Mesendoderm (in vitro differentiated cells): ENCODE results near the gene TSSC4.

Source experiments
- DNase-seq: peaks from one replicate; pipeline ENCODE4 v3.0.0; 2013
- H2AK5ac ChIP-seq: 2 replicates; pipeline ENCODE4 v1.6.1; 2013; ENCODE audit warnings: low read length, inconsistent platforms
- H2BK120ac ChIP-seq: 2 replicates; pipeline ENCODE4 v1.6.1; 2013; ENCODE audit warnings: low read depth, mild to moderate bottlenecking, low read length, moderate library complexity, mixed read lengths
- H2BK15ac ChIP-seq: replicated peaks from 2 replicates; pipeline ENCODE4 v1.6.1; 2013; ENCODE audit warnings: low read depth, mild to moderate bottlenecking, moderate library complexity
- H2BK5ac ChIP-seq: 2 replicates; pipeline ENCODE4 v1.6.1; 2013; ENCODE audit warnings: low read length, inconsistent platforms
- H3K18ac ChIP-seq: 2 replicates; pipeline ENCODE4 v1.6.1; 2013; ENCODE audit warnings: mild to moderate bottlenecking, low read length, mixed read lengths
- H3K23ac ChIP-seq: one replicate; pipeline ENCODE4 v1.6.1; 2013; ENCODE audit warnings: low read length
- H3K27ac ChIP-seq: 2 replicates; pipeline ENCODE4 v1.5.1; 2013; ENCODE audit warnings: low read depth, mild to moderate bottlenecking, inconsistent platforms, low read length, moderate library complexity
- H3K27me3 ChIP-seq: 2 replicates; pipeline ENCODE4 v1.6.1; 2013; ENCODE audit warnings: low read length, control low read depth, mild to moderate bottlenecking, inconsistent platforms; ENCODE audit not compliant: insufficient read depth, poor library complexity
- H3K36me3 ChIP-seq: 2 replicates; pipeline ENCODE4 v1.6.1; 2013; ENCODE audit warnings: low read length, inconsistent platforms; ENCODE audit not compliant: control insufficient read depth, insufficient read depth
- H3K4ac ChIP-seq: one replicate; pipeline ENCODE4 v1.6.1; 2013; ENCODE audit warnings: low read depth, mild to moderate bottlenecking, low read length, moderate library complexity
- H3K4me1 ChIP-seq: 2 replicates; pipeline ENCODE4 v1.6.1; 2013; ENCODE audit warnings: low read depth, low read length, inconsistent platforms; ENCODE audit not compliant: control insufficient read depth
- H3K4me2 ChIP-seq: 2 replicates; pipeline ENCODE4 v1.6.1; 2013; ENCODE audit warnings: low read length
- H3K4me3 ChIP-seq: 2 replicates; pipeline ENCODE4 v1.5.1; 2013; ENCODE audit warnings: mild to moderate bottlenecking, low read length
- H3K56ac ChIP-seq: one replicate; pipeline ENCODE4 v1.6.1; 2013; ENCODE audit warnings: low read length
- H3K79me1 ChIP-seq: 2 replicates; pipeline ENCODE4 v1.6.1; 2013; ENCODE audit warnings: low read length, inconsistent platforms
- H3K79me2 ChIP-seq: 2 replicates; pipeline ENCODE4 v1.6.1; 2013; ENCODE audit warnings: mild to moderate bottlenecking, low read length; ENCODE audit not compliant: control insufficient read depth, insufficient read depth
- H3K9ac ChIP-seq: 2 replicates; pipeline ENCODE4 v1.6.1; 2013; ENCODE audit warnings: low read length, inconsistent platforms
- H4K5ac ChIP-seq: one replicate; pipeline ENCODE4 v1.6.1; 2013; ENCODE audit warnings: low read length
- H4K8ac ChIP-seq: one replicate; pipeline ENCODE4 v1.6.1; 2013; ENCODE audit warnings: low read depth, mild to moderate bottlenecking, control low read depth, low read length, moderate library complexity
- WGBS: extraction: QIAGEN DNeasy Blood & Tissue Kit; methylation state at CpG from one replicate; pipeline ENCODE4 v1.1.7; 2013; ENCODE audit warnings: low lambda C conversion rate, missing lambda C conversion rate; ENCODE audit not compliant: insufficient coverage; ENCODE audit errors: extremely low coverage; 5-methylcytosine and 5-hydroxymethylcytosine counted together

TSSC4 gene

DNA sequence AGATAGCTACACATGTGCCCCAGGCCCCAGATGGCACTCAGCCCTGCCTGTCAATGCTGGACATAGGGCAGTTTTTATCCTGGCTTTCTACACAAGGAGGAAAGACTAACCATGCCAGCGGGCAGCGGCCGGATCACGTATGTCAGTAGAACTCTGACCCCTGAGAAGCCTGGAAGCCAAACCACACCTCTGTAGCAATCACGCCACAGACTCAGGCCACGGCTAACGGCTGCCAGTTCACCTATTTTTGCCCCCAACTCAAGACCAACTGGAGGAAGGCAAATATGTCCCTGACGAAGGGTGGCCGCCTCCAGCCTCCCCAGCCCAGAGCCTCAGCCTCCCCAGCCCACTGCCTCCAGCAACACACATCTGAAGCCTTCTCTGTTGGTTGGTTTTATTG, 30.7 kb upstream of the TSSC4 start:
- no peak overlapping the region for H3K56ac ChIP-seq
- no peak overlapping the region for H3K4me2 ChIP-seq
- no peak overlapping the region for H4K8ac ChIP-seq
- H2BK120ac ChIP-seq, result no peak overlapping the region
- H2BK5ac ChIP-seq, result no peak overlapping the region
- no peaks in the 10 kb centered on the region for H3K4me1 ChIP-seq
- no peak overlapping the region for H3K4ac ChIP-seq
- no CpG with 5 or more reads among the region's 9 CpGs for WGBS
- H3K27me3 ChIP-seq, result no peaks in the 10 kb centered on the region
- H2BK15ac ChIP-seq, result no peak overlapping the region
- no peak overlapping the region for H3K23ac ChIP-seq
- no peak for DNase-seq
- H3K9ac ChIP-seq, result no peak overlapping the region
- H3K79me2 ChIP-seq, result no peaks in the 10 kb centered on the region
- no peak overlapping the region for H3K27ac ChIP-seq
- H2AK5ac ChIP-seq, result no peak overlapping the region
- H3K36me3 ChIP-seq, result no peaks in the 10 kb centered on the region
- H3K4me3 ChIP-seq, result no peak overlapping the region
- H4K5ac ChIP-seq, result no peak overlapping the region
- no peak overlapping the region for H3K18ac ChIP-seq
- no peaks in the 10 kb centered on the region for H3K79me1 ChIP-seq

DNA sequence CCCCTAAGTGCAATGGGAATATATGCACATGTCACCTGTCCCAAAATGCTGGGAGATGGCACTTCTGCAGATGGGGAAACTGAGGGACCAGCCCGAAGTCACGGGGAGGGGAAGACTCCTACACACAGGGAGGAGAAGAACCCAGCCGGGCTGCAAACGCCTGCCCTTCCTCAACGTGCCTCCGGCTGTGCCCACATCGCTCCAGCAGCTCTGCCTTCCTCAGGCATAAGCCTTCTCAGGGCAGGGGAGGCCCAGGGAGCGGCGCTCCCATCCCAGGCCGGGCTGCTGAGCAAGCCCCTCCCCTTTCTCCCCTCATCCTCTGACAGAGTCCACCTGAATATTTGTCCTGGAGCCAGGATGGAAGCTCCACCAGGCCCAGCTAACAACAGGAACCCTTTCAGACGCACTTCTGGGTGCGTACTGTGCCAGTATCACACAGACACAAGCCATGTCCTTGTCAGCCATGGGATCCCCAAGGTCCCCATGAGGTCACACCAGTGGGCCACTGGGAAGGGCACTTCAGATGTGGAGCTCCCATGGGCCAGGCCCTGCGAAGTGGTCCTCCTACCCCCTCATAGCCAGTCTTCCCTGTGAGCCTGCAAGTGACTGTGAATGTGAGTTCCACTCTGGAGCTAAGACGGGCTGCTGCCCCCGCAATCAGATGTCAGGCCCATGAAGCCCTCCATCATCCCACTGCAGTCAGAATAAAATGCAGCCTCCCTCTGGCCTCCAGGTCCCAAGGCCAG, 25.9 kb upstream of the TSSC4 start:
- Histone ChIP-seq H3K4me3 (no peak overlapping the region), H3K18ac (no peak overlapping the region), H2BK120ac (no peak overlapping the region), H2AK5ac (no peak overlapping the region), H3K27me3 (no peaks in the 10 kb centered on the region), H3K56ac (no peak overlapping the region), H2BK15ac (no peak overlapping the region), H3K79me2 (peaks cover 18% of the 10 kb centered on the region), H3K79me1 (peaks cover 1% of the 10 kb centered on the region), H3K4me1 (peaks cover 2% of the 10 kb centered on the region), H3K4ac (no peak overlapping the region), H2BK5ac (no peak overlapping the region), H3K27ac (no peak overlapping the region), H3K23ac (no peak overlapping the region), H3K4me2 (no peak overlapping the region), H4K5ac (no peak overlapping the region), H3K36me3 (no peaks in the 10 kb centered on the region), H3K9ac (no peak overlapping the region), H4K8ac (no peak overlapping the region)
- WGBS, result no CpG with 5 or more reads among the region's 15 CpGs
- no peak for DNase-seq

GRCh38 chr11:2375341-2375853, 25.2 kb upstream of the TSSC4 start:
- H3K4ac ChIP-seq, result no peak overlapping the region
- H2BK15ac ChIP-seq, result no peak overlapping the region
- H4K8ac ChIP-seq, result no peak overlapping the region
- no peak overlapping the region for H3K27ac ChIP-seq
- H3K79me1 ChIP-seq, result peaks cover 8% of the 10 kb centered on the region
- H2BK120ac ChIP-seq, result no peak overlapping the region
- no peak overlapping the region for H2AK5ac ChIP-seq
- H3K79me2 ChIP-seq, result peaks cover 26% of the 10 kb centered on the region
- DNase-seq, result peak; percentile 40
- H3K56ac ChIP-seq, result no peak overlapping the region
- no peak overlapping the region for H3K4me2 ChIP-seq
- H3K36me3 ChIP-seq, result no peaks in the 10 kb centered on the region
- H3K18ac ChIP-seq, result no peak overlapping the region
- H3K9ac ChIP-seq, result no peak overlapping the region
- H4K5ac ChIP-seq, result no peak overlapping the region
- H3K4me1 ChIP-seq, result peaks cover 2% of the 10 kb centered on the region
- no peak overlapping the region for H3K4me3 ChIP-seq
- H3K23ac ChIP-seq, result no peak overlapping the region
- H2BK5ac ChIP-seq, result no peak overlapping the region
- no peaks in the 10 kb centered on the region for H3K27me3 ChIP-seq
- WGBS, result no CpG with 5 or more reads among the region's 6 CpGs

- no peak overlapping the region for H3K9ac ChIP-seq
- no CpG with 5 or more reads among the region's 16 CpGs for WGBS
- no peak overlapping the region for H3K23ac ChIP-seq
- H2BK15ac ChIP-seq, result no peak overlapping the region
- H3K4ac ChIP-seq, result no peak overlapping the region
- H3K4me3 ChIP-seq, result no peak overlapping the region
- H2BK5ac ChIP-seq, result no peak overlapping the region
- H3K27ac ChIP-seq, result no peak overlapping the region
- peaks cover 2% of the 10 kb centered on the region for H3K4me1 ChIP-seq
- no peak overlapping the region for H3K18ac ChIP-seq
- no peak overlapping the region for H3K4me2 ChIP-seq
- peaks cover 32% of the 10 kb centered on the region for H3K79me2 ChIP-seq
- H3K79me1 ChIP-seq, result peaks cover 10% of the 10 kb centered on the region
- no peak overlapping the region for H3K56ac ChIP-seq
- H2AK5ac ChIP-seq, result no peak overlapping the region
- no peak overlapping the region for H4K5ac ChIP-seq
- no peak for DNase-seq
- H3K36me3 ChIP-seq, result no peaks in the 10 kb centered on the region
- no peak overlapping the region for H4K8ac ChIP-seq
- no peaks in the 10 kb centered on the region for H3K27me3 ChIP-seq
- no peak overlapping the region for H2BK120ac ChIP-seq
These were observed 24.5 kb upstream of the TSSC4 start for GRCh38 chr11:2375964-2376551.

DNA sequence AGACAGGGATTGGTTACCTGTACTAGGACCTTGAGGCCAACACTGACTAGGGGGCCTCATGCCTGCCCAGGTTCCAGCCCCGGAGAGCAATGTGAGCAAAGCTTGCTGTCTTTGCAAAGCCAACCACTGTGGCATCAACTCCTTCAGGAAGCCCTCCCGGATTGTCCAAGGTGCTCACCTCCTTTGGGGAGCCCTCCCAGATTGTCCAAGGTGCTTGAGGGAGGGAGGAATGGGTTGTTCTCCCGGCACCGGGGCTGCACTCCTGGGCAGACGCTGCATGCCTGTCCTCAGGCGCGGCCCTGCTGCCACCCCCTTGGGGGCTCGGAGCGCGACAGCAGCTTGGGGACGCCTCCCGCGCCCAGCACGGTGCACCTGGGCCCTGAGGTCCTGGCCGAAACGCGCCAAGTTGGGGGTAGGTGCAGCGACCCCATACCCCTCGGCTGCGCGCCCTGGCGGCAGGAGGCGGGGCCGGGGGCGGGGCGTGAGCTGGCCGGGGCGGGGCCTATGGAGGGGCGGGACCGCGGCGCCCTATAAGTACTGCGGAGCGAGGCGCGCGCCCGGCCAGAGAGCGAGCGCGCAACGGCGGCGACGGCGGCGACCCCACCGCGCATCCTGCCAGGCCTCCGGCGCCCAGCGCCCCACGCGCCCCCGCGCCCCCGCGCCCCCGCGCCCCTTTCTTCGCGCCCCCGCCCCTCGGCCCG, 23.6 kb upstream of the TSSC4 start, which contains the start of gene CD81:
CD81 (plus strand) TSS at position 560 of the 701 bp plus-strand sequence. CDS start 240 bp downstream, outside the sequence.
- Histone ChIP-seq H2AK5ac (no peak within 1 kb of the TSS), H2BK15ac (no peak within 1 kb of the TSS), H3K79me1 (peaks cover 12% of the 10 kb centered on the region), H3K4me2 (peak within 1 kb of the TSS; percentile 83), H3K23ac (peak within 1 kb of the TSS; percentile 66), H3K79me2 (peaks cover 41% of the 10 kb centered on the region), H3K36me3 (no peaks in the 10 kb centered on the region), H4K8ac (no peak within 1 kb of the TSS), H2BK120ac (peak within 1 kb of the TSS; percentile 5), H3K9ac (peak within 1 kb of the TSS; percentile 95), H2BK5ac (no peak within 1 kb of the TSS), H3K4me1 (peaks cover 2% of the 10 kb centered on the region), H3K18ac (peak within 1 kb of the TSS; percentile 77), H3K27ac (peak within 1 kb of the TSS; percentile 40), H3K4me3 (peak within 1 kb of the TSS; percentile 92), H3K27me3 (no peaks in the 10 kb centered on the region), H4K5ac (no peak within 1 kb of the TSS), H3K4ac (peak within 1 kb of the TSS; percentile 57), H3K56ac (peak within 1 kb of the TSS; percentile 92)
- no peak for DNase-seq
- WGBS, result no CpG with 5 or more reads among the region's 65 CpGs
